Epithelial cell of umbilical artery (primary cell): Measurements from ENCODE around the gene TPK1. TPM values are rescaled to one million over a fixed set of nuclear protein-coding genes. Genes with fewer than 3 reads are reported as not detected.

Experiments
- total RNA-seq: library from RNA; depleted of rRNA; stranded (reverse); fragments of >200 nt; gene quantifications from 2 replicates; pipeline ENCODE4 v1.2.3, GENCODE V29; 2014

The TPK1 gene
- total RNA-seq: 5.5 and 14.0 TPM in 2 replicates

DNA sequence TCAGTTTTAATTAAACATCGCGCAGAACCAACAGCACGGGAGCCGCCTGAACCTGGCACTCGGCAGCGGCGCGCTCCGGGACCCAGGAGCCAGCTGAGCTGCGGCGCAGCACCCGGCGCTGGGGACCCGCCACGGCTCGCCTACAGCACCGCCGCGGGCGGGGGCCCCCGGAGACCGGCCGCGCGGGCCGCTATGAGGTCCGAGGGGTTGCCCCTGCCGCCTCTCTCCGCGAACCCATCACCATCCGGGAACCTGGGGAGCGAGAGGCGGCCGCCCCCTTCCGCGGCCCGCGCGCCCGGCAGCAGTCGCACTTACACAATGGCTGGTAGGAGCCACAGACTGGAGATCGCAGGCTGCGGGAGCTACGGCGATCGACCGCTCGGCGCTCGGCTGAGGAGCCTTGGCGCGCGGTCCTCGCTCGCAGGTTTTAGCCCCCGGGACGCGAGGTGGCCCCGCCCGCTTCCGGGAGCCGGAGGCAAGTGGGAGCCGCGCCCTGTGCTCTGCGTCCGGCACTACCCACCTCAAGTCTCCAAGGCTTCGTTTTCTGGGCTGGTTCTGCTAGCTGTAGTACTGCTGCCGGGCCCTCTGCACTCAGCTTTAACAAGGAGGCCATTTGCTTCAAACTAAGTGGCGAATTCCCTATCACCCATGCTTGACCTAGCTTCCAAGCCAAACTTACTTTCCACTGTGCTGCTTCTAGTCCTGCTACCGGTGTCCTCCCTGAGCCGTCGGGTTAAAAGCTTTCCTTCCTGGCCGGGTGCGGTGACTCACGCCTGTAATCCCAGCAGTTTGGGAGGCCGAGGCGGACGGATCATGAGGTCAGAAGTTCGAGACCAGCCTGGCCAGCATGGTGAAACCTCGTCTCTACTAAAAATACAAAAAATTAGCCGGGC, at the start of gene TPK1:
TSS of gene TPK1 (minus strand) at position 402 of the 893 bp plus-strand sequence. CDS start 451 bp downstream, outside the sequence.

DNA sequence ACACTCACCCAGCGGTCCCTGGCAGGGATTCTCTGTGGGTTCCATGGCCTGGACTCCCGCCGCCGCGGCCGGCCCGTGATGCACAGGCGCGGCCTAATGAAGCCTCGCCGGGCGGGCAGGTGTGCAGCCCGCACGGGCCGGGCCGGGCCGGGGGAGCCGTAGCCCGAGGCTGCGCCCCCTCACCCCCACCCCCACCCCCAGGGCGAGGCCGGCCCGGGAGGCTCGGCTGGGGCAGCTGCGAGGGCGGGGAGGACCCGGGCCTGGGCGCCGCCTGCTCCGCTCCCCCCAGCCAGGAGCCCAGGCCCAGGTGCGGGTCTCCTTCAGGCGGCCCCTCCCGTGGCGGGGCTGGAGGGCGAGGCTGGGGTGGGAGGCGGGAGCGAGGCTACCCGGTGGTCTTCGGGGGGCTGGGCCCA, 432.2 kb downstream of the TPK1 start, which contains the start of gene NOBOX:
TSS of gene NOBOX (minus strand) at position 45 of the 413 bp plus-strand sequence.

